ENCODE measurements around the gene ALK. TPM values are rescaled to one million over a fixed set of nuclear protein-coding genes. Genes with fewer than 3 reads are reported as not detected.

The ALK gene
- total and polyA plus RNA-seq, 2 donors (not counting 1 experiment from before 2014, with no cell fraction given) = not detected

DNA sequence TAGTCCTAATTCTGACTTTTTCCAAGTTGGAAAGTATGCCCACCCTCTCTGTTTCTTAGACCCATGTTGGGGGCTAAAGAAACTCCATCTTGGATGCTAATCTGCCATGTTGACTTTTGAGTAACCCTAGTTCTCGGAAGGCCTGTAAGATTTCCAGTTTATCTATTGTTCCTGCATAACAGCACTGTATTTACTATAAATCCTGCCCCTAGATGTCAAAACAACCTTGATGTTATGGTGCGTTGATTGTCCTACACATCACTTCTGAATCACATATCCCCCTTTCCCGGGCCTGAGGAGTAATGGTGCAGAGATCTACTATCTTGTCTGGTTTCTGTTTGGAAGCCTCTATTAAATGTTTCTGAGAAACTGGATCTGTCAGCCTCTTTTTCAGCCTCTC lies 116.7 kb downstream of the ALK start:
- Mint-ChIP-seq H3K27ac (no peak overlapping the region), H3K4me1 (no peaks in the 10 kb centered on the region), H3K4me3 (no peak overlapping the region), H3K9me3 (ENCODE audit: insufficient read depth) (peaks cover 6% of the 10 kb centered on the region), H3K27me3 (peaks cover 25% of the 10 kb centered on the region)
- H3K9me3 ChIP-seq (ENCODE audit: control extremely low read depth in 1 of 3, control insufficient read depth in 2 of 3, insufficient read depth in 1 of 3, low read length in 2 of 3) = peaks cover 0 to 2% (median 0%) of the 10 kb centered on the region in 3 donors
- peaks cover 0 to 8% (median 0%) of the 10 kb centered on the region in 4 experiments for H3K27me3 ChIP-seq (replicated peaks in 1 of 4; ENCODE audit: control extremely low read depth in 1 of 4, control insufficient read depth in 3 of 4, insufficient read depth in 4 of 4, low read length in 3 of 4)
- H3K36me3 ChIP-seq (replicated peaks in 1 of 2; ENCODE audit: control extremely low read depth in 1 of 2, control insufficient read depth in 1 of 2, extremely low read depth in 1 of 2, insufficient read depth in 2 of 2, low read length in 1 of 2) = no peaks in the 10 kb centered on the region
- intact Hi-C loops (cut with micrococcal nuclease) = no loop called here
- ATAC-seq (ENCODE audit: low read depth) (no peak), DNase-seq (no peak)
- ChIA-PET CTCF (no interaction called here), POLR2A (no interaction called here)
- H3K4me1 ChIP-seq (ENCODE audit: control insufficient read depth in 2 of 2, insufficient read depth in 2 of 2, low read length in 2 of 2) = no peaks in the 10 kb centered on the region
- no peaks in the 10 kb centered on the region for H3K79me2 ChIP-seq (ENCODE audit: control insufficient read depth, insufficient read depth, low read length)
- H3K4me2 ChIP-seq (replicated peaks; ENCODE audit: low read depth, low read length, poor library complexity, severe bottlenecking) = no peak overlapping the region
- no peak overlapping the region for H3K4me3 ChIP-seq (ENCODE audit: control extremely low read depth in 1 of 5, extremely low read depth in 1 of 5, insufficient read depth in 1 of 5, low read depth in 2 of 5, low read length in 4 of 5)
- TF ChIP-seq EZH2 (IDR thresholded peaks at IDR 0.05; ENCODE audit: borderline replicate concordance, insufficient read depth, low read depth, low read length, poor library complexity, severe bottlenecking) = no peak
- TF ChIP-seq, protein P1, sequence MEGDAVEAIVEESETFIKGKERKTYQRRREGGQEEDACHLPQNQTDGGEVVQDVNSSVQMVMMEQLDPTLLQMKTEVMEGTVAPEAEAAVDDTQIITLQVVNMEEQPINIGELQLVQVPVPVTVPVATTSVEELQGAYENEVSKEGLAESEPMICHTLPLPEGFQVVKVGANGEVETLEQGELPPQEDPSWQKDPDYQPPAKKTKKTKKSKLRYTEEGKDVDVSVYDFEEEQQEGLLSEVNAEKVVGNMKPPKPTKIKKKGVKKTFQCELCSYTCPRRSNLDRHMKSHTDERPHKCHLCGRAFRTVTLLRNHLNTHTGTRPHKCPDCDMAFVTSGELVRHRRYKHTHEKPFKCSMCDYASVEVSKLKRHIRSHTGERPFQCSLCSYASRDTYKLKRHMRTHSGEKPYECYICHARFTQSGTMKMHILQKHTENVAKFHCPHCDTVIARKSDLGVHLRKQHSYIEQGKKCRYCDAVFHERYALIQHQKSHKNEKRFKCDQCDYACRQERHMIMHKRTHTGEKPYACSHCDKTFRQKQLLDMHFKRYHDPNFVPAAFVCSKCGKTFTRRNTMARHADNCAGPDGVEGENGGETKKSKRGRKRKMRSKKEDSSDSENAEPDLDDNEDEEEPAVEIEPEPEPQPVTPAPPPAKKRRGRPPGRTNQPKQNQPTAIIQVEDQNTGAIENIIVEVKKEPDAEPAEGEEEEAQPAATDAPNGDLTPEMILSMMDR (IDR thresholded peaks at IDR 0.05) = no peak
- no peak overlapping the region for H3K27ac ChIP-seq (ENCODE audit: low read length in 2 of 2)
- H3K9ac ChIP-seq (ENCODE audit: low read length) = no peak overlapping the region
- H4K20me1 ChIP-seq (ENCODE audit: control insufficient read depth, insufficient read depth, low read length, poor library complexity, severe bottlenecking) = no peaks in the 10 kb centered on the region
- WGBS (ENCODE audit: insufficient coverage) = 100% methylated on average over 1 of the region's 3 CpGs
- no peak overlapping the region for H2AFZ ChIP-seq (ENCODE audit: insufficient read depth, low read depth, low read length, poor library complexity, severe bottlenecking)

GRCh38 chr2:29803537-29803936 lies 117.8 kb downstream of the ALK start:
- Histone ChIP-seq H3K4me2 (replicated peaks; ENCODE audit: low read depth, low read length, poor library complexity, severe bottlenecking) (no peak overlapping the region), H3K27ac (ENCODE audit: low read length in 2 of 2) (no peak overlapping the region), H3K4me1 (ENCODE audit: control insufficient read depth in 2 of 2, insufficient read depth in 2 of 2, low read length in 2 of 2) (no peaks in the 10 kb centered on the region), H3K36me3 (replicated peaks in 1 of 2; ENCODE audit: control extremely low read depth in 1 of 2, control insufficient read depth in 1 of 2, extremely low read depth in 1 of 2, insufficient read depth in 2 of 2, low read length in 1 of 2) (no peaks in the 10 kb centered on the region), H3K9me3 (ENCODE audit: control extremely low read depth in 1 of 3, control insufficient read depth in 2 of 3, insufficient read depth in 1 of 3, low read length in 2 of 3) (peaks cover 0 to 2% (median 0%) of the 10 kb centered on the region in 3 donors), H3K79me2 (ENCODE audit: control insufficient read depth, insufficient read depth, low read length) (no peaks in the 10 kb centered on the region), H2AFZ (ENCODE audit: insufficient read depth, low read depth, low read length, poor library complexity, severe bottlenecking) (no peak overlapping the region), H3K4me3 (ENCODE audit: control extremely low read depth in 1 of 5, extremely low read depth in 1 of 5, insufficient read depth in 1 of 5, low read depth in 2 of 5, low read length in 4 of 5) (no peak overlapping the region), H4K20me1 (ENCODE audit: control insufficient read depth, insufficient read depth, low read length, poor library complexity, severe bottlenecking) (no peaks in the 10 kb centered on the region), H3K27me3 (replicated peaks in 1 of 4; ENCODE audit: control extremely low read depth in 1 of 4, control insufficient read depth in 3 of 4, insufficient read depth in 4 of 4, low read length in 3 of 4) (peaks cover 0 to 6% (median 0%) of the 10 kb centered on the region in 4 experiments), H3K9ac (ENCODE audit: low read length) (no peak overlapping the region)
- ChIA-PET POLR2A (no interaction called here), CTCF (no interaction called here)
- Mint-ChIP-seq H3K27ac (no peak overlapping the region), H3K27me3 (peaks cover 16% of the 10 kb centered on the region), H3K9me3 (ENCODE audit: insufficient read depth) (peaks cover 6% of the 10 kb centered on the region), H3K4me1 (no peaks in the 10 kb centered on the region), H3K4me3 (no peak overlapping the region)
- no peak for ATAC-seq (ENCODE audit: low read depth)
- 86% methylated on average over 2 of the region's 4 CpGs for WGBS (ENCODE audit: insufficient coverage)
- intact Hi-C loops (cut with micrococcal nuclease) = no loop called here
- DNase-seq = no peak
- no peak for TF ChIP-seq EZH2 (IDR thresholded peaks at IDR 0.05; ENCODE audit: borderline replicate concordance, insufficient read depth, low read depth, low read length, poor library complexity, severe bottlenecking)
- TF ChIP-seq, protein P1 (IDR thresholded peaks at IDR 0.05) = no peak
